Mesothelial cell of epicardium (in vitro differentiated cells): Measurements from ENCODE around the gene MAP3K15. TPM values are rescaled to one million over a fixed set of nuclear protein-coding genes. Genes with fewer than 3 reads are reported as not detected.

ENCODE experiments used
- DNase-seq, 2 experiments: peaks; one replicate each; pipeline ENCODE4 v3.0.0; 2021; ENCODE audit warnings: low spot score in 2 of 2; ENCODE audit not compliant: unreplicated experiment in 2 of 2
- H3K27ac Mint-ChIP-seq: 2 replicates; pipeline ENCODE4 v1.8.0; 2021; ENCODE audit warnings: mixed read lengths
- H3K27me3 Mint-ChIP-seq: 2 replicates; pipeline ENCODE4 v1.8.0; 2021; ENCODE audit warnings: low read depth, mixed read lengths
- H3K36me3 Mint-ChIP-seq: 2 replicates; pipeline ENCODE4 v1.8.0; 2021; ENCODE audit warnings: mixed read lengths
- H3K4me1 Mint-ChIP-seq: 2 replicates; pipeline ENCODE4 v1.8.0; 2021; ENCODE audit warnings: mixed read lengths
- H3K4me3 Mint-ChIP-seq: 2 replicates; pipeline ENCODE4 v1.8.0; 2021; ENCODE audit warnings: mild to moderate bottlenecking, moderate library complexity, mixed read lengths
- H3K9me3 Mint-ChIP-seq: 2 replicates; pipeline ENCODE4 v1.8.0; 2021; ENCODE audit warnings: mixed read lengths
- total RNA-seq: library from RNA; stranded (reverse); gene quantifications from 3 replicates; pipeline ENCODE4 v1.2.1, GENCODE V29; 2021
- TF ChIP-seq, protein P1 (sequence below): fragments of 200-600 bp; sonication (generic); IDR thresholded peaks from one replicate; pipeline ENCODE4 v1.5.0; 2021; ENCODE audit warnings: antibody characterized with exemption; ENCODE audit not compliant: unreplicated experiment

The MAP3K15 gene
- total RNA-seq, 1 donor from 2014 or later: 1.4 TPM

DNA sequence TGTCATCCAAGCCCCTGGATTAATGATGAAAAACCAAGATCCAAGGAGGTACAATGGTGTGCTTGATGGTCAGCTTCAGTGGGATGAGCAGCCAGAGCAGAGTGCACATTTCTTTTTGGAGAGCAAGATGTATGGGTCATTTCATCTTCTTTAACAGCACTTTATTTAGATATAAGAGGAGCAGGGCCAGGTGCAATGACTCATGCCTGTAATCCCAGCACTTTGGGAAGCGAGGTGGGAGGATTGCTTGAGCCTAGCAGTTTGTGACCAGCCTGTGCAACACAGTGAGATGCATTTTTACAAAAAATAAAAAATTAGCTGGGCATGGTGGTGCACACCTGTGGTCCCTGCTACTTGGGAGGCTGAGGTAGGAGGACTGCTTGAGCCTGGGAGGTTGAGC is 45.3 kb upstream of the MAP3K15 start:
- Mint-ChIP-seq H3K36me3 (peaks cover 5% of the 10 kb centered on the region), H3K4me3 (no peak overlapping the region), H3K27me3 (no peaks in the 10 kb centered on the region), H3K9me3 (peaks cover 8% of the 10 kb centered on the region), H3K4me1 (no peaks in the 10 kb centered on the region), H3K27ac (no peak overlapping the region)
- DNase-seq: no peak
- TF ChIP-seq, protein P1, sequence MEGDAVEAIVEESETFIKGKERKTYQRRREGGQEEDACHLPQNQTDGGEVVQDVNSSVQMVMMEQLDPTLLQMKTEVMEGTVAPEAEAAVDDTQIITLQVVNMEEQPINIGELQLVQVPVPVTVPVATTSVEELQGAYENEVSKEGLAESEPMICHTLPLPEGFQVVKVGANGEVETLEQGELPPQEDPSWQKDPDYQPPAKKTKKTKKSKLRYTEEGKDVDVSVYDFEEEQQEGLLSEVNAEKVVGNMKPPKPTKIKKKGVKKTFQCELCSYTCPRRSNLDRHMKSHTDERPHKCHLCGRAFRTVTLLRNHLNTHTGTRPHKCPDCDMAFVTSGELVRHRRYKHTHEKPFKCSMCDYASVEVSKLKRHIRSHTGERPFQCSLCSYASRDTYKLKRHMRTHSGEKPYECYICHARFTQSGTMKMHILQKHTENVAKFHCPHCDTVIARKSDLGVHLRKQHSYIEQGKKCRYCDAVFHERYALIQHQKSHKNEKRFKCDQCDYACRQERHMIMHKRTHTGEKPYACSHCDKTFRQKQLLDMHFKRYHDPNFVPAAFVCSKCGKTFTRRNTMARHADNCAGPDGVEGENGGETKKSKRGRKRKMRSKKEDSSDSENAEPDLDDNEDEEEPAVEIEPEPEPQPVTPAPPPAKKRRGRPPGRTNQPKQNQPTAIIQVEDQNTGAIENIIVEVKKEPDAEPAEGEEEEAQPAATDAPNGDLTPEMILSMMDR: no peak

DNA sequence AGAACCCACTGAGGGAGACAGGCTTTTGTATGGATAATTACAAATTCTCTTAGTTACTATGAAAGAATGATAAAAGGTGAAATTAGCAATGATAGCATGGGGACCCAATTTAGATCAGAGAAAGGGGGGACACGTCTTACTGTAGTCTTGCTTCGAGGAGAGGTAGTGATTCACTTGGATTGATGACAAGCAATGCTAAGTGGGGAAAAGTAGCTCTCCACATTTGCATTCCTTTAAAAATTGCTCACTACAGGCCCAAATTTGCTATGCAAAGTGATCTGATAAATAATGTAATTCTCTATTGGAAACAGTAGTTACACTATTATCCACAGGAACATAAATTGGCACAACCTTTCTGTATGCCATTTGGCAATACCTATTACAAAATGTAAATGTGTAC is 42.5 kb upstream of the MAP3K15 start:
- TF ChIP-seq, protein P1: no peak
- no peak overlapping the region for H3K4me3 Mint-ChIP-seq
- DNase-seq: no peak
- no peaks in the 10 kb centered on the region for H3K27me3 Mint-ChIP-seq
- H3K4me1 Mint-ChIP-seq: no peaks in the 10 kb centered on the region
- no peak overlapping the region for H3K27ac Mint-ChIP-seq
- H3K9me3 Mint-ChIP-seq: no peaks in the 10 kb centered on the region
- H3K36me3 Mint-ChIP-seq: peaks cover 1% of the 10 kb centered on the region

DNA sequence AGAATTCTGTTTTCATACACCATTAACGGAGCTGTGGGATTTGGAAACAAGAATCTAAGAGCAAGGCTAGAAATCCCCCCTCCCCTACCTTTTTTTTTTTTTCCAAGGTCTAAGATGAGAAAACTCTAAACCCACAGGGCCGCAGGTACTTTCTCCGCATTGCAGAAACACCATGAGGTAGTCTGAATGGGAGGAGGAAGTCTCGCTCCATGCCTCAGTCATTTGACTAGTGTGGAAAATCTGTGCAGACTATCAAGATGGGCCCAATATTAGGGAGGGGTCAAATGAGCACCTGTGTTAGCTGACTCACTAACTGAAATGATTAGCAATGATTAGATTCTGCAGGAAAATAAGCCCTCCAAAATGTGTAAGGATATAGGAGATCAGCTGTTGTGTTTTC is 40.9 kb upstream of the MAP3K15 start:
- DNase-seq: no peak
- no peaks in the 10 kb centered on the region for H3K27me3 Mint-ChIP-seq
- H3K4me1 Mint-ChIP-seq: no peaks in the 10 kb centered on the region
- TF ChIP-seq, protein P1: no peak
- peaks cover 3% of the 10 kb centered on the region for H3K36me3 Mint-ChIP-seq
- H3K4me3 Mint-ChIP-seq: no peak overlapping the region
- H3K27ac Mint-ChIP-seq: no peak overlapping the region
- H3K9me3 Mint-ChIP-seq: peaks cover 9% of the 10 kb centered on the region

DNA sequence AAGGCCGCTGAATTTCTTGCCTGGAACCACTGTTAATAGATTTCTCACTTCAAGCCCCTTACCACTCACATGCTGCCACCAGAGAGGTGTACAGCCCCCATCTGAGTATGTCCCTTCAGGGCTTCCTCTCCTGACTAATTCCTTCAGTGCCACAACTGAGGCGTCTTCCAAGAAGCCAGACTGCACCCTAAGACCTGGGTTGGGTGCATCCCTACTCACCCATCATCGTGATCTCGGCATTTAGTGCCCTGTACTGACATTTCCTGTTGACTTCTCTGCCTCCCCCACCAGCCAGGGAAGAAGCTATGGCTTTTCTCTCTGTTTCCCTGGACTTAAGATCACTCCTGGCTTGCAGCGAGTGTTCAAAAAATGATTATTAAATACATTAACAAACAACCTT is 40.4 kb upstream of the MAP3K15 start:
- H3K4me3 Mint-ChIP-seq: no peak overlapping the region
- peaks cover 9% of the 10 kb centered on the region for H3K9me3 Mint-ChIP-seq
- H3K27me3 Mint-ChIP-seq: no peaks in the 10 kb centered on the region
- no peaks in the 10 kb centered on the region for H3K4me1 Mint-ChIP-seq
- no peak overlapping the region for H3K27ac Mint-ChIP-seq
- TF ChIP-seq, protein P1: no peak
- DNase-seq: no peak
- H3K36me3 Mint-ChIP-seq: peaks cover 3% of the 10 kb centered on the region

DNA sequence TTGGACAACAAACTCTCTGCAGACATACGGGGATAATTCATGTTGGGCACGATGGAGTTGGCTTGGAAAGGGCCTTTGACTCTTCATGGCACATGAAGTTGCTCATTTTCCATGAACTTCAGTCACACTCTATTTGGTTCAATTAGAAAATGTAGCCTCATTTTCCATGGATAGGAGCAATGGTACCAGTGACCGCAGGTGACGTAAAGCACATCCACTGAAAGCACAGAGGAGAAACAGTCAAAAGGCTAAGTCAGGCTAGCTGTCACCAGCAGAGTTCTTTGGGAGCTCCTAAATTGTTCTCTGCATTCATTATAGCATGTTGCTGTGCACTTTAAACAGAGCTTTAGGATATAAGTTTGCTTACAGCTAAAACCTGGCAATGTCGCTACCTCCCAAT is 39.9 kb upstream of the MAP3K15 start:
- H3K27me3 Mint-ChIP-seq: no peaks in the 10 kb centered on the region
- no peak for DNase-seq
- H3K9me3 Mint-ChIP-seq: peaks cover 9% of the 10 kb centered on the region
- no peaks in the 10 kb centered on the region for H3K4me1 Mint-ChIP-seq
- TF ChIP-seq, protein P1: no peak
- peaks cover 3% of the 10 kb centered on the region for H3K36me3 Mint-ChIP-seq
- no peak overlapping the region for H3K4me3 Mint-ChIP-seq
- H3K27ac Mint-ChIP-seq: no peak overlapping the region

DNA sequence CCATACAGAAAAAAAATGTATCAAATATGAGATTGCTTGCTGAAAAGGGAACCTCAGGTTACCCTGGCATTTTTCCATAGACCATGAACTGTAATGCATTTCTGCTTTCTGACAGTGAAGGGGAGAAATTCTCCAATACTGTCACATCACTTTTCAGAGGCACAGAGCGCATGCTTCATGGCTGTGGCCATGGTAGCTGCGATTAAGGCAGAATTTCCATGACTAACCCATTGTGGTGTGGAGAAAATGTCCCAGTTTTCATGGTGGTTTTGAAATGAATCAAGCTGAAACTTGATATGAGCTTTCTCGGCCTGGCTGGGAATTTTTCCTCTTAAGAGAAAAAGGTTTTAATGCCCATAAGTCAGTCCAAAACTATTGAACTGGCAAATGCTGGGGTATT is 39.5 kb upstream of the MAP3K15 start:
- Mint-ChIP-seq H3K27ac (no peak overlapping the region), H3K4me3 (no peak overlapping the region), H3K9me3 (peaks cover 9% of the 10 kb centered on the region), H3K36me3 (peaks cover 1% of the 10 kb centered on the region), H3K27me3 (no peaks in the 10 kb centered on the region), H3K4me1 (no peaks in the 10 kb centered on the region)
- TF ChIP-seq, protein P1: no peak
- DNase-seq: no peak
